Urothelium cell line (cell line): ENCODE measurements around the gene ZNRF3.
"Not testable (repeated sequence)": the region's sequence is repeated elsewhere in the genome, so short reads cannot be mapped to it uniquely, and the experiment has no call there.

Experiments
- DNase-seq: peaks from one replicate; pipeline ENCODE4 v3.0.0; 2011; ENCODE audit warnings: low spot score, mixed read lengths
- FAIRE-seq: peaks from 2 replicates; lab custom pipeline; 2011; peaks lifted over from hg19 to GRCh38; lab: Jason Lieb, UNC

The ZNRF3 gene

DNA sequence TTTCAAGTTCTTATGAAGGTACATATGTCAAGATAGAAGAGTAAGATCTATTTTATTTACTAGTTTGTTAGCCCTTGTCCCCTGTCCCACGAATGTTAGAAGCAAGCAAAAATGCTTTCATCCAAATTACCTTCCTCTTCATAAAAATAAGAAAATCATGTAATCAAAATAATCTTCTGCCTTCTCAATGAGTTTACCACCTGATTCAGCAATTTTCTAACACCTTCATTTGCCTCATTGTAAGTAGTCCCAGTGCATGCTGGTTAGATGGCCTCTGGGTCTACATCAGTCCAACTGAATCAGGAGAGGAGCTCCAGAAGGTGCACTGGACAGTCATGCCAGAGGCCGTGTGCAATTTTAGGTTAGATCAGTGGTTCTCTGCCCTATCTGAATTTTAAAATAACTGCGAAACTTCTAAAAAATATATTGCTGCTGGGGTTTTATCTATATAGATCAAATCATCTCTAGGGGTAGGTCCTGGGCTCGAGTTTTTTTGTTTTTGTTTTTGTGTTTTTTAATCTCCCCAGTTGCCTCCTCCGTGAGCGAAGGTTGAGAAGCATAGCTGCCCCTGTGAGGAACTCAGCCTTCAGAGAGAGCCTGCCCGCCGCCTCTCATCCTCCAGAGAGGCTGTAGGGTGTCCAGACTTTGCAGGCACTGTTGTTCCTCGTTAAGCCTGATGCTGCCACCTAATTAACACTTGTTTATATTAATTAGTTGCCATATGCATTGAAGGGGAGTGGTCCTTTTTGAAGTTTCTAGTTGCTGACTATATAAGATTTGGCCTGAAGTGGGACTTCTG lies 146.0 kb downstream of the ZNRF3 start:
- no peak for FAIRE-seq
- no peak for DNase-seq

DNA sequence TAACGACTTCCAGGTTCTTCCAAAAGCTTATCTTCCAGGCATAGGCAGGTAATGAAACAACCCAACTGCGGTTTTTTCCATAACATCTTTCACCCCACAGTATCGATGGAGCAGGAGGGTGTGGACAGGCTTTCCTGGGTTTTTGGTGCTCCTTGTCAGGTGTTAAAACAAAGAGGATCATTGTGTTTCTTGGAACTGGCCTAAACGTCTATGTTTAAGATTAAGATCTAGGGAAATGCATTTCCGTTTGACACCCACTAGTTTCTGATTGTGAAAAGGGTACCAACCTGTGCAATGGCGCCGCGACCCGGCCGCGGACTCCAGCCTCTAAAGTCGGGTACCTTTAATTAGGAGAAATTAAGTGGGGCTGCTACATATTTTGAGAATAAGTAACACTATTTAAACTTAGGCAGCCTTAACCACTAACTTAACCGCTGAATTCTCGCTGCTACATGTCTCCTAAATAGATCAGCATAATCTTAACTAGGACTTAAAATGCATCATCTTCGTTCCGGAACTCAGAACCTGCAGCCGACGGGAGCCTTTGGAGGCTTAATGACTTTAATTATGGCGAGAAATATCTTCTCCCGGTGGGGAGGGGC lies 146.7 kb downstream of the ZNRF3 start:
- FAIRE-seq (no peak), DNase-seq (peak; percentile 42)

DNA sequence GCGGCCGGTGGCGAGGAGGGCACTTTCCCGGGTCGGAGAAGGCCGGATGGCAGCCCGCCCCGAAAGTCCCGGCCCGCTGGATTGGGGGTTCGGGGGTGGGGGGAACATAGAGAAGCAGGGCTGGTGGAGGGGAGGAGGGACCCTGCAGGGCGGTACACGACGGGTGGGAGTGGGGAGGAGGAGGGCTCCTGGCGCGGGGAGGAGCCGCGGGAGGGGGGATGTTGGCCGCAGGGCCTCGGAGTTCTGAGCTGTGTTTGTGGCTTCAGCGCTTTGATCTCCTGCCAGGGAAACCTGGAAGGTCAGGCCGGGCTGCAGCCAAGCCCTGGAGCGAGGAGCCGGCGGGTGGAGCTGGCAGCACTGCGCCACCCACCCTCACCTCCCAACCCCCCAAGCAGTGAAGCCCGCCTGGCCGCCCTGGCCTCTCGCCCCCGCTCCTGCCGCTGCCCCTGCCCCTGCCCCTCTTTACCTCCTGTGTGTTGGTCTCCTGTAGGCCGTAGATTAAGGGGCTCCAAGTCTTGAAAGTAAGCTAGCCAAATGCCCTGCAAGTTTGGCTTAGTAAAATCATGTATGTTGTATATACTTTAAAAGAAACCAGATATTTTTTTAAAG lies 147.3 kb downstream of the ZNRF3 start:
- FAIRE-seq = peak; percentile 71
- peak; percentile 95 for DNase-seq

DNA sequence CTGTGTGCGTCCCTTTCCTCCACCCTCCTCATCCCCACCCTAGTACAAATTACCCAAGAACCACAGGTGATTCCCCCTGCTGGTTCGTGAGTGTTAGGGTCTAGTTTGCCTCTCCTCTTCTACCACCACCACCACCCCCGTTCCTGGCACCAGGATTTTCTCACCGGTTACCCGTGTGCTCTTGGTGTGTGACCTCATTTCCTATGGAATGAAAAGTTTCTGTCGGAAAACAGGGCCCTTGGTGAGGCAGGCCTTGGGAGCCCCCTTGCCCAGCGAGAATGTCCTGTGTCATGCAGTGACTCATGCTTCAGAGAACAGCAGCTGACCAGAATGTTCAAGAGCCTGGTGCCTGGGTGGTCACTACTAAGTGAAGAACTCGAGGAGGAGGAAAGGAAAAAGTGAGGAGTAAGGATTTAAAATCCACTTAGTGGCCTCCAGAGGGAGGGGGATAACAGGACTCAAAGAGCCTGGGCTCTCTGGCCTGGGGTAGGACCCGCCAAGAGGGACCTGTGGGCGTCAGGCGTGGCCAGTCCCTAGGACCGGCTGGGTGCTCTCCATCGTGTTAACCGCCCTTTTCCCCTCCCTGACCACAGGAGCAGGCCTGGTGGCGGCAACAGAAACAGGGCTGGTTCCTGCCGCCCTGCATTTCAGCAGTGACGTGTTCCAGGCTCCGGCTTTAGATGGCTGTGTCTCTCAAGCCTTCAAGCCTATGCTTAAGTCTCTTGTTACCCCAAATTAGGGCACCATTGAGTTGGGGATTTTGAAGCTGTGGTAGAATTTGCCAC lies 148.0 kb downstream of the ZNRF3 start:
- FAIRE-seq (no peak), DNase-seq (peak; percentile 91)

DNA sequence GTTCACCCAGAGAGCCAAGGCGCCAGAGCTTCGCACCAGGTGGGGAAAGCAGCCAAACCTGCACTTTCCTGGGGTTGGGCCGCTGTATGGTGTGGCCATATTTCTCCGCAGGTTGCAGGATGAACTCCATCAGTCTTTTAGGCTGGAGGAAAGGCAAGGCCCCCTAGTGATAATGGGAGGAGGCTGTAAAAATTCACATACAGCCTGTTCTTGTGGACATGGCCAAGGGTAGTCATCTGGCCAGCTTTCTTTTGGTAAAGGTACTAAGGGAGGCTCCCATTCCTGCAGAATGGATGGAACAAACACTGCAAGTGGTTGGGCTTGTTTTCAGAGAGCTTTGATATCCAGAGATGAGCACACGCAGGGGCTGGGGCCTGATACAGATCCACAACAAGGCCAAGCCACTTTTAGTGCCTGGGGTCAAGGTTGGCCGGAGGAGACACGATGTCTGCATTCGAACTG lies 148.7 kb downstream of the ZNRF3 start:
- FAIRE-seq (no peak), DNase-seq (no peak)

DNA sequence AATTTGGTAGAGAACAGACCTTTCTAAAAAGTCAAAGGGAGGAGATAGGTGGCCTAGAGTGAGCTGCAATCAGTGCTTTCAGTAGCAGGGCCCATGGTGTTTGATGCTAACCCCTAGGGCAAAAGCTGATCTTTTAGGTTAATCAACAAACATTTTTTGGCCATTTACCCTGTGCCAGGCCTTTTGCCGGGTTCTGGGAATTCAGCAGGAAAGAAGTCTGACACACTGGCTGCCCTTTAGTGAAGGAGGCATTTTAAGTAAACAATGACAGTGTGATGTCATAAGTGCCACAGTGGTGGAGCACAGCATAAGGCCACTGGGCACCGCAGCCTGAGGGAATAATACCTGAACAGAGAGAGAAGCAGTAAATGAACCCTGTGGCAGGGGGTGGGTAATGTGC lies 149.2 kb downstream of the ZNRF3 start:
- FAIRE-seq (no peak), DNase-seq (peak; percentile 25)

DNA sequence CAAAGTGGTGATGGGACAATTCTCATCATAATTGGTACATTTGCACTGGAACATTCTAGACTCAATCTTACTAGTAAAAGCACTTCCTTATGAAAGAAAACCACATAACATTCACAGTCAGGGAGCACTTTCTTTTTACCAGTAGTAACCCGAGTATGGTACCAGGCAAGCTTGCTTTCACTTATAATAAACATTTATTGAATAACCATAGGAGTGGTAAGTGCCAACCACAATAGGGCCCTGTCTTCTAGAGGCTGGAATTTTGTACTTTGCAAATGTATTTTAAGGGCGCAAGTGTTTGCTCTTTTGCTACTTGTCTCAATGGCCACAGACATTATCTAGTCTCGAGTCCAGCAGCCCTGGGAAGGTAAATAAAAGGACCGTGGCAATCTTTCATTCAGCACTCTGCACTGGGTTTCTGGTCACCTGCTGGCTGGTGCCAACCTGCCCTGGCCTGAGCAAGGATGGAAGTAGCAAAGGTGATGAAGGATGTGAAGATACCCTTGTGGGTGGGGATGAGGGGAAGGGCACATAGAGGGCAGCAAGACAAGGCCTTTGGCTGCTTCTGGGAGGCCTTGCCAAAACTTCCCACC lies 154.1 kb downstream of the ZNRF3 start:
- DNase-seq (no peak), FAIRE-seq (no peak)

DNA sequence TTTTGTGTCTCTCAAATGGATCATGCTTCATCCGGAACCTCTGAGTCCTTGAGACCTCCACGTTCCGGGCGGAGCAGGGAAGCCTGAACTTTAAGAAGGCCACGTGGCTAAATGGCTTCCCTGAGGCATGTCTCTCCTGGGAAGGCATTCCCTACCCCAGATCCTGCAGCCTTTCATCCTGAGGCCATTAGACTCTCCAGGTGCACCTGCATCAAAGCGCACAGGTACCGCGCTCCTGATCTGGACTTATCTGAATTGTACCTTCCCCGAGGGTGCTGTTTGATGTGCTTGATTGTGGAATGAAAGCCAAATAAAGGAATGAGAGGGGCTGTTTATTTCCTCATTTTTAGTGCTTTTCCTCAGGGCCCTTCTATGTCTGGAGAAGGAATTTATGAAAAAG lies 155.8 kb downstream of the ZNRF3 start:
- no peak for FAIRE-seq
- DNase-seq = no peak

DNA sequence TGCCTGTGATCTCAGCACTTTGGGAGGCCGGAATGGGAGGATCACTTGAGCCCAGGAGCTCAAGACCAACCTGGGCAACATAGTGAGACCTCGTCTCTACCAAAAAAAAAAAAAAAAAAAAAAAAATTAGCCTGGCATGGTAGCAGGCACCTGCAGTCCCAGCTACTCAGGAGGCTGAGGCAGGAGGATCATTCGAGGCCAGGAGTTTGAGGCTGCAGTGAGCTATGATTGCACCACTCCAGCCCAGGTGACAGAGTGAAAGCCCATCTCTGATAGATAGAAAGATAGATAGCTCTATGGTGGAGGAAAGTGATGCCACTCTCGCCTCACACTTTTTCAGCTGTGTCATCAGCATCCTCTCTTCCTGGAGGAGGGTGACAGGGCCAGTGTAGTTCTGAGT lies 156.3 kb downstream of the ZNRF3 start:
- not testable (repeated sequence) for DNase-seq, FAIRE-seq

DNA sequence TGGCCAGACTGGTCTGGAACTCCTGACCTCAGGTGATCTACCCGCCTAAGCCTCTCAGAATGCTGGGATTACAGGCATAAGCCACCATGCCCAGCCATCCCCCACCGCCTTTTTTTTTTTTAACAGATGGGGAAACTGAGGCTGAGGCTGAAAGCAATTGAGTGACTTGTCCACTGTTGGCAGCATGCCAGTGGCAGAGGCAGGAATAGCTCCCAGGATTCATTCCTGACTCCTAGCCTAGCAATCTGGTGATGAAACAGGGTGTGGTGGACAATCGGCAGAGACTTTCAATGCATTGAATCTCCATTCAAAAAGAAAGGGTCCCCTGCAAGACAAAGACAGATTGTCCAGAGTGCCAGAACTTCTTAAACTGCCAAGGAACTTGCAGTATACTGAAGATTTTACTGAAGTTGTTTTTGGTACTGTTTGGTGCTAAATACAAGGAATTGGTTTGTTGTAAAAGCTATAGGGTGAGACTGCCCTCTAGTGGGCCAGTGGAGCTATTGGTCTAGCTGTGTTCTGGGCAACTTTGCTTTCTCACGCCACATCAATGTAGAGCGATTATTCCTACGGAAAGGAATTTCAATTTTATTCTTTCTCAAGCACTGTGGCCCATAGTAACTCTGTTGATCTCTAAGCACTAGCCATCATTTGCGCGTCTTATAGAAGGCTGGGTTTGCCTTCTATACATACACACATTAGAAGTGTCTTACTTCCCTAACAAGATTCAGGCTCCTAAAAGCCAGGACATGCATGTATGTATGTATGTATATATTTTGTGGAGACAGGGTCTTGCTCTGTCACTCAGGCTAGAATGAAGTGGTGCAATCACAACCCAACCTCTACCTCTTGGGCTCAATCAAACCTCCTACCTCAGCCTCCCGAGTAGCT lies 157.3 kb downstream of the ZNRF3 start:
- DNase-seq (peak; percentile 66), FAIRE-seq (no peak)

DNA sequence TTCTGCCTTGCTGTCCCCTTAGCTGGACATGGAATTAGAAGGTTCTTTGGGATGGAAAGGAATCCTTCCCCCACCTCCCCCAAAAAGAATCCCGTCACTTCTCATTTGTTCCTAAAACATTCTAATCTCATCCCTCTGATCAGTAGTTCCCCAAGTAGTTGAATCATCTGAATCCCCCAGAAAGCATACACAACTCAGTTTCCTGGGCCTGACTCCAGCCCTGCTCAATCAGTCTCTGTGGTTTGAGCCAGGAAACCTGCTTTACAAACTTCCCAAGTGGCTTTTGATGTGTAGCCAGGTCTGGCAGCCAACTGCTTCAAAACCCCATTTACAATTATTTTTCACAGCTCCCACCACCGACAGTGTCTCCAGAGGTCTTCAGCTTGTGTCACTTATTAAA lies 158.0 kb downstream of the ZNRF3 start:
- DNase-seq (no peak), FAIRE-seq (no peak)

DNA sequence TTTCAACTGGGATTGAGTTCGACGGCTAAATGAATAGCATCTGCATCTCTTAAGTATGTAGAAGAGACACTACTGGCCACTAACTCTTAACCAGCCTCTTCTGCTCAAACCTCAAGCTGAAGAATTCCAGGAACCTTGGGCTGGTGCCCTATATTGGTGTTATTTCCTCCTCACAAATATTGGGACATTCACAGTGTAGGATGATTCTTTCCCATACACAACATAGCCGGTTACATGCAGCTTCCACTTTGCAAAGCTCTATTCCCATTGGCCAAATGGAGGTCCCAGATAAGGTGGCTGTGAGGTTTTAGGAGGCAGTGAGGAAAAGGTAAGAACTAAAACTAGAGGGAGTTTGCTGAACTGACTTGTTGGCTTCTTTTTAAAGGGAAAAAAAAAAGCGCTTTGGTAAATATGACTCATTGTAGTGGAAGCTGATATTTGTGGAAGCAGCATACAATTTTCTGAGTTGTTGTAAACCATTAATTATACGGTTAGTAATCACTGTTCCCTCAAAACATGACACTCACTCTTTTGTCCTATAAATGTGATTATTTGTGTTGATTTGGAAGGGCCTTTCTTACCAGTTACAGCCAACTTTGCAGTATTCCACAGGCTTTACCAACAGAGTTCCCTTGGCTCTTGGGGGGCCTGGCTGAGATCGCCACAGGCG lies 160.7 kb downstream of the ZNRF3 start:
- DNase-seq (peak; percentile 49), FAIRE-seq (no peak)

DNA sequence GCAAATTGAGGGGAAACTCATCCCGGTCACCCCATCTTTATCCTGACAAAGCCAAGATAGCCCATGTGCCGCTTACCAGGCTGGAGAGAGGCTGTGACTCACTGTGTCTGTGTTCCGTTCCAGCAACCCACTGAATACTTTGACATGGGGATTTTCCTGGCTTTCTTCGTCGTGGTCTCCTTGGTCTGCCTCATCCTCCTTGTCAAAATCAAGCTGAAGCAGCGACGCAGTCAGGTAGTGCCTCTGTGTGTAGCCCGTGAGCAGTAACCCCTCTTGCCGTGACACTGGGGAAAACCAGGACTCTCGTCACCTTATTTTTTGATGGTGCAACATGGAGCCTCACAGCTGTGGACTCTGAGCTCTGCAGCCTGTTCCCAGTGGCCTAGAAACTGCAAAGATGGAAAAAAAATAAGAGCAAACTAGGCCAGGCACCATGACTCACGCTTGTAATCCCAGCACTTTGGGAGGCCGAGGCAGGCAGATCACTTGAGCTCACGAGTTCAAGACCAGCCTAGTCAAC lies 161.3 kb downstream of the ZNRF3 start:
- FAIRE-seq (peak; percentile 86), DNase-seq (peak; percentile 63)

DNA sequence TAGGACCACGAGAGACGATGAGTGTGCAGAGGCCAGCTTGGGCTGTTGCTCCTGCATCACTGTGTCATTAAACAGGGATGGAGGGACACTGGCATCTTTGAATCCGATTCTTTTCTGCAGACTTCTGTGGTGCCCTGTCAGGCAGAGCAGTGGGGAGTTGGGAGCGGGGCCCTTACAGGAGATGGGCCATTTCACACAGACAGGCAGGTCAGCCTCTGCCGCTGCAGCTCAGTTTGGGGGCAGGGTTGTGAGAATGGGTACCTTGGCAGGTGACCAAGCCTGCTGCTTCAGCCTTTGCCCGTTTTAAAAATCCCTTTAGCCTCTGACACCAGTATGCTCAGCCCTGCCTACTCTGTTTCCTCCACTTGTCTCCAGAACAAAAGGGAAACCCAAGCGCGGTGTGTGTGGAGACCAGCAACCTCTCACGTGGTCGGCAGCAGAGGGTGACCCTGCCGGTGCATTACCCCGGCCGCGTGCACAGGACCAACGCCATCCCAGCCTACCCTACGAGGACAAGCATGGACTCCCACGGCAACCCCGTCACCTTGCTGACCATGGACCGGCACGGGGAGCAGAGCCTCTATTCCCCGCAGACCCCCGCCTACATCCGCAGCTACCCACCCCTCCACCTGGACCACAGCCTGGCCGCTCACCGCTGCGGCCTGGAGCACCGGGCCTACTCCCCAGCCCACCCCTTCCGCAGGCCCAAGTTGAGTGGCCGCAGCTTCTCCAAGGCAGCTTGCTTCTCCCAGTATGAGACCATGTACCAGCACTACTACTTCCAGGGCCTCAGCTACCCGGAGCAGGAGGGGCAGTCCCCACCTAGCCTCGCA lies 165.7 kb downstream of the ZNRF3 start:
- no peak for DNase-seq
- no peak for FAIRE-seq

DNA sequence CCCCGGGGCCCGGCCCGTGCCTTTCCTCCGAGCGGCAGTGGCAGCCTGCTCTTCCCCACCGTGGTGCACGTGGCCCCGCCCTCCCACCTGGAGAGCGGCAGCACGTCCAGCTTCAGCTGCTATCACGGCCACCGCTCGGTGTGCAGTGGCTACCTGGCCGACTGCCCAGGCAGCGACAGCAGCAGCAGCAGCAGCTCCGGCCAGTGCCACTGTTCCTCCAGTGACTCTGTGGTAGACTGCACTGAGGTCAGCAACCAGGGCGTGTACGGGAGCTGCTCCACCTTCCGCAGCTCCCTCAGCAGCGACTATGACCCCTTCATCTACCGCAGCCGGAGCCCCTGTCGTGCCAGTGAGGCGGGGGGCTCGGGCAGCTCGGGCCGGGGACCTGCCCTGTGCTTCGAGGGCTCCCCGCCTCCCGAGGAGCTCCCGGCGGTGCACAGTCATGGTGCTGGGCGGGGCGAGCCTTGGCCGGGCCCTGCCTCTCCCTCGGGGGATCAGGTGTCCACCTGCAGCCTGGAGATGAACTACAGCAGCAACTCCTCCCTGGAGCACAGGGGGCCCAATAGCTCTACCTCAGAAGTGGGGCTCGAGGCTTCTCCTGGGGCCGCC lies 166.4 kb downstream of the ZNRF3 start:
- DNase-seq (no peak), FAIRE-seq (no peak)

DNA sequence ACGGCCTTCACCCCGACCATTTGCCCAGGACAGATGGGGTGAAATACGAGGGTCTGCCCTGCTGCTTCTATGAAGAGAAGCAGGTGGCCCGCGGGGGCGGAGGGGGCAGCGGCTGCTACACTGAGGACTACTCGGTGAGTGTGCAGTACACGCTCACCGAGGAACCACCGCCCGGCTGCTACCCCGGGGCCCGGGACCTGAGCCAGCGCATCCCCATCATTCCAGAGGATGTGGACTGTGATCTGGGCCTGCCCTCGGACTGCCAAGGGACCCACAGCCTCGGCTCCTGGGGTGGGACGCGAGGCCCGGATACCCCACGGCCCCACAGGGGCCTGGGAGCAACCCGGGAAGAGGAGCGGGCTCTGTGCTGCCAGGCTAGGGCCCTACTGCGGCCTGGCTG lies 167.1 kb downstream of the ZNRF3 start:
- FAIRE-seq (no peak), DNase-seq (no peak)

DNA sequence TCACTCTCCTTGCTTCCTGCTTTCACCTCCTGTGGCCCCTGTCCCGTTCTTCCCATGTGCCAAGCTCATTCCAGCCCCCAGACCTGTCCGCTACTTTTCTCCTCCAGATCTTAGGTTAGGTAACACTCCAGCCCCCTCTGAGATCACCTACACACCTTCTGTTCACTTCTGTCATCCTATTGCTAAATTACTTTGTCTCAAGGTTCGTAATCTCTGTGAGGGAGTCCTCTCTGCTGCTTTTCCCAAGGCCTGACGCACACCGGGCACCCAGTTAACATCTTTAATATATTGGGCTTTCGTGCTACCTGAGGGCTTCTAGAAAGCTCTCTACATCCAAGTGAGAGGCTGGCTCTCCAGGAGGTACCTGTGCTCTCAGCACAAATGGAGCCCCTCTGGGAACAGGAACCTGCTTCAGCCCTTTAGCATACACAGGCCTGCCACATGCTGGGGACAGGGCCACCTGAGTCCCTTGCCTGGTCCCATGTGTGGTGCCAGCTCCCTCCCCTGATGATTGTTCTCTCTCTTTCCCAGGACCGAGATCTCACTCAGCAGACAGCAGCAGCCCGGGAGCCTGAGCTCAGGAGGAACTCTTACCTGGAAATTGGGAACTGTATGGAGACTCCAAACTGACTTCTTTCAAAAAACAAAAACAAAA lies 169.8 kb downstream of the ZNRF3 start:
- FAIRE-seq (no peak), DNase-seq (no peak)
